ENCODE results near the gene TSC2. TPM values are rescaled to one million over a fixed set of nuclear protein-coding genes. Genes with fewer than 3 reads are reported as not detected.
A peak's percentile ranks its signal among the peaks of the same experiment; 100 is the strongest.

The TSC2 gene
- total and polyA plus RNA-seq, 3 donors from 2014 or later: 136 to 271 (median 222) TPM

DNA sequence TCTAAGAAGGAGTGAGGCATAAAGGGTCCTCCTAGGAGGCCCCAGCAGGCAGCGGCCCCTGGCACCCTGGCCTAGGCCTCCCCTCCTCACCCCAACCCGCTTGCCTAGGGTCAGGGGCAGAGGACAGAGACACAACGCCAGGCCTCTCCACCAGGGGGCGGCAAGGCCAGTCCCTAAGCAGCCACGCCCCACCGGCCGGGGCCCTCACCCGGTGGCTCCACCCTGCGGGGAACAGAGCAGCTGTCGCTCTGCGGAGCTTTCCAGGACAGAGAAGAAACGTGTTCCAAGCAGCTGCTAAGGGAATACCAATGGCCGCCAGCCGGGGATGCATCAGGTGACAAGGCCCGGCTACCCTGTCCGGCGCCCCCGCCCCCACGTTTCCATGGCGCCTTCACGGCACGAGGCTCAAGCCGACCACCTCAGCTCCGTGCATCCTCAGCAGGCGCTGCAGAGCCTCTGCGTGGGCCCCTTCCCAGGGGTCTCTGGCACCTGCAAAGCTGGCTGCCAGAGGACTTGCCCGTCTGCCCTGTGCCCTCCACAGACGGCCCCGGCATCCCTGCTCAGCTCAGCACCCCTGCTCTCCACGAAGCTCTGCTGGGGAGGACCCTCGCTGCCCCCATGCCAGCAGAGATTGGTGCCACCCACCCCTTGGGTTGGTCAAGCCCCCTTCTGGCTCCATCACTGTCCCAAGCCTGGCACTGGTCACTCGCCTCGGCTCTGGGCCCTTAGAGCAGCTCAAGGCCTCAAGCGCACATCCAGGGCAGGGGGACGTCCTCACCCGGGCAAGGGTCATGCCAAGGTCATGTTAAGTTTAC is 43.8 kb upstream of the TSC2 start:
- Histone ChIP-seq H3K9me3 (no peaks in the 10 kb centered on the region), H3K4me3 (no peak overlapping the region), H3K27me3 (no peaks in the 10 kb centered on the region), H3K4me1 (peaks cover 40% of the 10 kb centered on the region), H3K36me3 (ENCODE audit: low read depth, missing control alignments) (no peaks in the 10 kb centered on the region), H3K27ac (peak overlapping the region; percentile 31 to 45)
- 32 to 90% methylated on average over 4 to 35 of the region's 36 CpGs for WGBS, 2 donors
- DNase-seq: peak; percentile 92
- intact Hi-C loops (cut with DNase I; ENCODE audit: low total_unique reads): no loop called here
- TF ChIP-seq POLR2A (IDR thresholded peaks at IDR 0.05): no peak
- TF ChIP-seq CTCF (IDR thresholded peaks at IDR 0.05): peak; percentile 76 to 89 (median 86)

DNA sequence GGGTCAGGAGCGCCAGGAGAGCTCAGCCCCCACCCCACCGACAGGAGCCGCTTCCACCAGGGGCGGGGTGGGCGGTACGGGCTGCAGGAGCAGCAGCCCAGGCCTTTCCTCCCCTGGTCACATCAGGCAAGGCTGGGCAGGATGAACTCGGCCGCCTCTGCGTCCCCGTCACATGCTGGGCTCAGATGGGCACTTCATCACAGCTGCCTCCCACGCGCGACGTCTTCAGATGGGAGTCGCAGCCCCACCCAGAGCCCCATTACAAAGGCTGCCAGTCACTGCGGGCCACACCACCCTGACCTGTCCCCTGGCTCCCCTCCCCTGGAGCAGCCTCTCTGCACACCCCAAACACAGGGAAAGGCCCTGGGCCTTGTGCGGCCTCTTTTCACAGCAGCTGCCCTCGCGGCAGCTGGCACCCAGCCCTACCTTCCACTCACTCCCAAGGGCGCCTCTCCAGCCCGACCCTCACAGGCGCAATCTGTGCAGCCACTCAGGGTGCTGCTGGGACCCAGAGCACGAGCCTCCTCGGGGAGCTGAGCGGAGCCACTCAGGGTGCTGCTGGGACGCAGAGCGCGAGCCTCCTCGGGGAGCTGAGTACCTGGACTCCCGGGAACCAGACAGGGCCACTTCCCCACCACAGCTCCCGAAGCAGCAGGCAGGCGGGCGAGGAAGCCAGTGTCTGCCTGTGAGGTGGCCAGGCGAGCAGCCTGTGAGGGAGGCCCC is 42.8 kb upstream of the TSC2 start:
- no peak for TF ChIP-seq CTCF (IDR thresholded peaks at IDR 0.05)
- TF ChIP-seq POLR2A (IDR thresholded peaks at IDR 0.05): no peak
- no peak overlapping the region for H3K4me3 ChIP-seq
- H3K4me1 ChIP-seq: peaks cover 40% of the 10 kb centered on the region
- intact Hi-C loops (cut with DNase I; ENCODE audit: low total_unique reads): no loop called here
- H3K36me3 ChIP-seq (ENCODE audit: low read depth, missing control alignments): no peaks in the 10 kb centered on the region
- H3K9me3 ChIP-seq: no peaks in the 10 kb centered on the region
- H3K27ac ChIP-seq: peak overlapping the region; percentile 31 to 45
- H3K27me3 ChIP-seq: no peaks in the 10 kb centered on the region
- WGBS, 2 donors: 58 to 69% methylated on average over 9 to 34 of the region's 34 CpGs
- DNase-seq: peak; percentile 63

- H3K27ac ChIP-seq: no peak overlapping the region
- peaks cover 46% of the 10 kb centered on the region for H3K4me1 ChIP-seq
- H3K9me3 ChIP-seq: no peaks in the 10 kb centered on the region
- intact Hi-C loops (cut with DNase I; ENCODE audit: low total_unique reads): no loop called here
- TF ChIP-seq POLR2A (IDR thresholded peaks at IDR 0.05) (no peak), CTCF (IDR thresholded peaks at IDR 0.05) (no peak)
- no peaks in the 10 kb centered on the region for H3K36me3 ChIP-seq (ENCODE audit: low read depth, missing control alignments)
- H3K4me3 ChIP-seq: no peak overlapping the region
- DNase-seq: no peak
- WGBS, 2 donors: 73 to 78% methylated on average over 3 to 21 of the region's 21 CpGs
- no peaks in the 10 kb centered on the region for H3K27me3 ChIP-seq
Measured at GRCh38 chr16:2005646-2006045, 42.1 kb upstream of the TSC2 start.

- no peak for TF ChIP-seq CTCF (IDR thresholded peaks at IDR 0.05)
- no peak for TF ChIP-seq POLR2A (IDR thresholded peaks at IDR 0.05)
- peaks cover 47% of the 10 kb centered on the region for H3K4me1 ChIP-seq
Measured at GRCh38 chr16:2006317-2006716, 41.5 kb upstream of the TSC2 start.

More at GRCh38 chr16:2006317-2006716, 41.5 kb upstream of the TSC2 start:
- intact Hi-C loops (cut with DNase I; ENCODE audit: low total_unique reads): no loop called here
- H3K27me3 ChIP-seq: no peaks in the 10 kb centered on the region
- DNase-seq: no peak
- H3K9me3 ChIP-seq: no peaks in the 10 kb centered on the region
- no peak overlapping the region for H3K27ac ChIP-seq
- no peak overlapping the region for H3K4me3 ChIP-seq
- 85 to 86% methylated on average over 4 to 8 of the region's 8 CpGs for WGBS, 2 donors
- no peaks in the 10 kb centered on the region for H3K36me3 ChIP-seq (ENCODE audit: low read depth, missing control alignments)
